Left lung (tissue), 10 donors: ENCODE data around the gene HYDIN. TPM values are rescaled to one million over a fixed set of nuclear protein-coding genes. Genes with fewer than 3 reads are reported as not detected.

Experiments
- ATAC-seq: fragments of 200-7000 bp; cut with Tn5 transposase; one replicate; pipeline ENCODE4 v1.9.1; 2020; ENCODE audit warnings: moderate library complexity
- DNase-seq, 4 donors: peaks; one replicate each; pipeline ENCODE4 v3.0.0-alpha.2; 2013 to 2020
- H3K27ac ChIP-seq, 2 donors: fragments of 200-600 bp; sonication (generic) in 1 of 2; one replicate each; pipeline versions ENCODE4 v1.5.0 to v1.8.0; 2020 to 2021
- H3K27me3 ChIP-seq, 2 donors: fragments of 200-600 bp; sonication (generic) in 1 of 2; one replicate each; pipeline versions ENCODE4 v1.5.0 to v1.8.0; 2020 to 2021
- H3K36me3 ChIP-seq, 2 donors: fragments of 200-600 bp; sonication (generic) in 1 of 2; one replicate each; pipeline versions ENCODE4 v1.5.0 to v1.8.0; 2020 to 2021
- H3K4me1 ChIP-seq, 2 donors: fragments of 200-600 bp; one replicate each; pipeline ENCODE4 v1.8.0; 2021
- H3K4me3 ChIP-seq, 2 donors: fragments of 200-600 bp; sonication (generic) in 1 of 2; one replicate each; pipeline versions ENCODE4 v1.5.0 to v1.8.0; 2020 to 2021; ENCODE audit warnings: mild to moderate bottlenecking in 1 of 2
- H3K9me3 ChIP-seq, 2 donors: fragments of 200-600 bp; sonication (generic) in 1 of 2; one replicate each; pipeline versions ENCODE4 v1.5.0 to v1.8.0; 2020 to 2021
- intact Hi-C, 2 donors: fragments of 100-400 bp; cut with DNase I; formaldehyde crosslinking; loops; one replicate each; pipeline versions ENCODE4 v1.11.2 to v1.14.2; 2022
- polyA plus RNA-seq, 6 donors: library from polyadenylated mRNA; unstranded; fragments of 120-200 nt; gene quantifications; one replicate each; pipeline ENCODE4 v1.2.1, GENCODE V29; 2013; ENCODE audit not compliant: insufficient read length in 6 of 6
- total RNA-seq, 2 donors: library from RNA; stranded (reverse); fragmentation: NEBNext Ultra II Directional; extraction: Animal tissue kit (Norgen Biotek cat#: 25700); gene quantifications; one replicate each; pipeline ENCODE4 v1.2.1, GENCODE V29; 2021
- TF ChIP-seq, protein P1 (sequence below), 2 donors: fragments of 200-600 bp; sonication (generic) in 1 of 2; IDR thresholded peaks; one replicate each; pipeline versions ENCODE4 v1.5.0 to v1.8.0; 2021; ENCODE audit warnings: antibody characterized with exemption in 2 of 2
- donor health status: DM: no; HTN: yes; CAD: no.
- donor health status: DM: no; HTN: no; CAD: no.

HYDIN gene
- total and polyA plus RNA-seq, 8 donors: 3.3 to 16.8 (median 12.4) TPM

DNA sequence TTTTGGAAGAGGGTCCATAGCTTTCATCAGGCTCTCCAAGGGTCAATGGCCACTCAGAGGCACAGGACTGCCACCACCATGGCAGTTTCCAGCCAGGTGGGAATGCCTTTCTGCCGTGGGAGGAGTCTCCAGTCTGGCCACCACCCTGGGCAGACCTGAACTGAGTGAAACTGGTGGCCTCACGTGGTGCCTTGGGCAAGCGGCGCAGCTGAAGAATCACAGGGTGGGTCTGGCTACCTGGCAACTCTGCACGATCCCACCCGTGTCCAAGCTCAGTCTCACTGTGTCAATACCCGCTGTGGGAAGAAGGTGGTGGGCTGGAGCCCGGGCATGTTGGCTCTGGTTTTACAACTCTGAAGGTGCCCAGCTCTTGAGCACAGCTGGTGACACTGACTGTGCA is 461.4 kb downstream of the HYDIN start:
- ATAC-seq (no peak), DNase-seq (peak in 1 of 4 donors; percentile 47)
- Histone ChIP-seq H3K9me3 (no peaks in the 10 kb centered on the region), H3K4me3 (no peak overlapping the region), H3K4me1 (no peaks in the 10 kb centered on the region), H3K36me3 (peaks cover 0 to 87% of the 10 kb centered on the region in 2 donors), H3K27ac (no peak overlapping the region), H3K27me3 (no peaks in the 10 kb centered on the region)
- intact Hi-C loops: no loop called here
- TF ChIP-seq, protein P1, sequence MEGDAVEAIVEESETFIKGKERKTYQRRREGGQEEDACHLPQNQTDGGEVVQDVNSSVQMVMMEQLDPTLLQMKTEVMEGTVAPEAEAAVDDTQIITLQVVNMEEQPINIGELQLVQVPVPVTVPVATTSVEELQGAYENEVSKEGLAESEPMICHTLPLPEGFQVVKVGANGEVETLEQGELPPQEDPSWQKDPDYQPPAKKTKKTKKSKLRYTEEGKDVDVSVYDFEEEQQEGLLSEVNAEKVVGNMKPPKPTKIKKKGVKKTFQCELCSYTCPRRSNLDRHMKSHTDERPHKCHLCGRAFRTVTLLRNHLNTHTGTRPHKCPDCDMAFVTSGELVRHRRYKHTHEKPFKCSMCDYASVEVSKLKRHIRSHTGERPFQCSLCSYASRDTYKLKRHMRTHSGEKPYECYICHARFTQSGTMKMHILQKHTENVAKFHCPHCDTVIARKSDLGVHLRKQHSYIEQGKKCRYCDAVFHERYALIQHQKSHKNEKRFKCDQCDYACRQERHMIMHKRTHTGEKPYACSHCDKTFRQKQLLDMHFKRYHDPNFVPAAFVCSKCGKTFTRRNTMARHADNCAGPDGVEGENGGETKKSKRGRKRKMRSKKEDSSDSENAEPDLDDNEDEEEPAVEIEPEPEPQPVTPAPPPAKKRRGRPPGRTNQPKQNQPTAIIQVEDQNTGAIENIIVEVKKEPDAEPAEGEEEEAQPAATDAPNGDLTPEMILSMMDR (IDR thresholded peaks at IDR 0.05): no peak

DNA sequence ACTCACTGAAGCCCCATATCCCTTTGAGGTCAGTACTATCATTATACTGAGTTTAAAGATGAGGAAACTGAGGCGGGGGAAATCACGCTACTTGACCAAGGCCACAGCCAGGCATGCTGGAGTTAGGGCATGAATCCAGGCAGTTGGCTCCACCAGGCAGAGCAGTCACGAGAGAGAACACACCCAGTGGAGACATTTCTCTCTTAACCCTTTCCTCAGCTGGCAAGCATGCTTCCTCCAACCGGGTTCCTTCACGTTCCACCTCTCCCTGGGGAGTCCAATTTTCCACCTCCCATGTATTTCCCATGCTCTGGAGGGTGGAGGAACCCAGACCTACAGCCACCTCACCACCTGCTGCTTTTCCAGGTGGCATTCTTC is 462.3 kb downstream of the HYDIN start:
- intact Hi-C loops: no loop called here
- peak in 1 of 4 donors; percentile 13 for DNase-seq
- H3K4me3 ChIP-seq: no peak overlapping the region
- H3K4me1 ChIP-seq: no peaks in the 10 kb centered on the region
- peaks cover 0 to 88% of the 10 kb centered on the region in 2 donors for H3K36me3 ChIP-seq
- H3K9me3 ChIP-seq: no peaks in the 10 kb centered on the region
- no peak overlapping the region for H3K27ac ChIP-seq
- H3K27me3 ChIP-seq: no peaks in the 10 kb centered on the region
- no peak for ATAC-seq
- TF ChIP-seq, protein P1 (IDR thresholded peaks at IDR 0.05): no peak

DNA sequence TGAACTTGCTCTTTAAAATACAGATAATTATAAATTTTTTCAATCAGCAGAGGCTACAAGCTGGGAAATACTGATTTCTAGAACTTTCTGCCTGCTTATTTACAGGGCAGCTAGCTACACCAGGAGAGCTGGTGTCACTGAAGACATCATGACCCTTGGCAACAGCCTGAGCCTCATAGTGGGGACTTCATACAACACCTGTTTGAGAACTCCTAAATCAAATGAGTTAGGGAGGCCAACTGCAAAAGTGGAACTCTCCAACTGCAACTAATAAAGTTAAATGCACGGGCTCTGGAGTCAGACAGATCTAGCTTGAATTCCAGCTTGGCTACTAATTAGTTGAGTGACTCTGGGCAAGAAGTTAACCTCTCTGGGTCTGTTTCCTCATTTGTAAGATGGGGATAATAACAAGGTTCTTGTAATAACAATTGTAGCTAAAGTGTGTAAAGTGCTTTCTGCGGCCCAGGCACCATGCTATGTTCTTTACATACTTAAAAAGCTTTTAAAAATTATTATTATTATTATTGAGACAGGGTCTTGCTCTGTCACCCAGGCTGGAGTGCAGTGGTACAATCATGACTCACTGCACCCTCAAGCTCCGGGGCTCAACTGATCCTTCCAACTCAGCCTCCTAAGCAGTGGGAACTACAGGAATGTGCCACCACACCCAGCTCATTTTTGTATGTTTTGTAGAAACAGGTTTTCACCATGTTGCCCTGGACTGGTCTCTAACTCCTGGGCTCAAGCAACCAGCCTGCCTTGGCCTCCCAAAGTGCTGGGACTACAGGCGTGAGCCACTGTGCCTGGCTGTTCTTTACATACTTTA is 462.9 kb downstream of the HYDIN start:
- Histone ChIP-seq H3K27ac (no peak overlapping the region), H3K9me3 (no peaks in the 10 kb centered on the region), H3K27me3 (no peaks in the 10 kb centered on the region), H3K4me3 (no peak overlapping the region), H3K4me1 (no peaks in the 10 kb centered on the region), H3K36me3 (peaks cover 0 to 89% of the 10 kb centered on the region in 2 donors)
- DNase-seq (peak in 1 of 4 donors; percentile 20), ATAC-seq (peak; percentile 36)
- TF ChIP-seq, protein P1 (IDR thresholded peaks at IDR 0.05): no peak
- intact Hi-C loops: no loop called here

DNA sequence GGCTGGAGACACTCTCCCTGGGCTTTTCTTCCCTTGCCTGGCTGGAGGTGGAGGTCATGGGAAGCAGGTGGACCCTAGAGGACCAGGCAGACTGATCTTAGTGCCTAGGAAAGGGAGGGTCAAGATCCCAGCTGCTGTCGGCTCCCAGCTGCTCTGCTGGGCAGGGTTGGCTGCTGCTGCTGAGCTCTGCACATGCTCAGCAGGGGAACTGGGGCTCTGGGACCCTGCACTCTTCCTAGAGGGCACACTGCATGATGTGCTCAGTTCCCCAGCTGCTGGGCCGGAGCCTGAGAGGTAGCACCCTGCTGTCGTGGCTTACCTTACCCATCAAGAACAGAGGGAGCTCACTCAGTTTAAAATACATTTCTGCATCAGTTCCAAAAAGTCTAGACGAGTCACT is 463.9 kb downstream of the HYDIN start:
- peak in 1 of 4 donors; percentile 45 for DNase-seq
- Histone ChIP-seq H3K4me3 (no peak overlapping the region), H3K9me3 (no peaks in the 10 kb centered on the region), H3K36me3 (peaks cover 0 to 89% of the 10 kb centered on the region in 2 donors), H3K27ac (no peak overlapping the region), H3K27me3 (no peaks in the 10 kb centered on the region), H3K4me1 (no peaks in the 10 kb centered on the region)
- intact Hi-C loops: no loop called here
- TF ChIP-seq, protein P1 (IDR thresholded peaks at IDR 0.05): no peak
- ATAC-seq: no peak

DNA sequence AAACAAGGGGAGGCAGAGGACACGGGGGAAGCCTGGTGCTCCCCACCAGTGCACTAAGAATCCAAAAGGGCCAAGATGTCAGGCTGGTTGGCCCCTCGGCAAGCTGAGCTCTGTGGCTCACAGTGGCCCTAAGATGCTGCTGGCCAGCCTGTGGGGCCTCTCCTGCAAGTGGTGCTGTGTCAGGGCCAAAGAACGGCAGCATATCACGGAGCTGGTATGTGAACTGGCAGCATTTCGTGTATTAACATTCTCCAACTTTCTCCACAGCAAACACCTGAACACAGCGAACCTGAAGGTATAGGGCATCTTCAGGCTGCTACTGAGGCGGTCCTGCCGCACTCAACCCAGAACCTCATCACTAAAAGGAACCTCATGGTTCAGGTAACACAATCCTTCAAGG is 464.3 kb downstream of the HYDIN start:
- Histone ChIP-seq H3K4me3 (no peak overlapping the region), H3K4me1 (no peaks in the 10 kb centered on the region), H3K27me3 (no peaks in the 10 kb centered on the region), H3K9me3 (no peaks in the 10 kb centered on the region), H3K27ac (no peak overlapping the region), H3K36me3 (peaks cover 0 to 89% of the 10 kb centered on the region in 2 donors)
- DNase-seq: no peak
- intact Hi-C loops: no loop called here
- no peak for ATAC-seq
- TF ChIP-seq, protein P1 (IDR thresholded peaks at IDR 0.05): no peak
